ENCODE data around the gene SPACA5B.

- TF ChIP-seq POLR2AphosphoS5 (IDR thresholded peaks at IDR 0.05; ENCODE audit: low read depth, low read length), result no peak
- no peak for TF ChIP-seq CTCF (IDR thresholded peaks at IDR 0.05)
Observed at GRCh38 chrX:48102874-48103374, 27.5 kb upstream of the SPACA5B start.

Data from Panc1 (cell line).